Brain microvascular endothelial cell (primary cell): Measurements from ENCODE around the gene CTAGE9.
"Not testable (repeated sequence)": the region's sequence is repeated elsewhere in the genome, so short reads cannot be mapped to it uniquely, and the experiment has no call there.

Experiments used
- DNase-seq: peaks from one replicate; pipeline ENCODE4 v3.0.0-alpha.2; 2020
- H3K27ac ChIP-seq: fragments of 250-450 bp; sonication (Bioruptor Pico); 2 replicates; pipeline ENCODE4 v1.5.1; 2020; ENCODE audit warnings: mild to moderate bottlenecking, moderate library complexity
- H3K27me3 ChIP-seq: fragments of 250-450 bp; sonication (Bioruptor Pico); replicated peaks from 2 replicates; pipeline ENCODE4 v1.5.1; 2020; ENCODE audit warnings: mild to moderate bottlenecking
- H3K36me3 ChIP-seq: fragments of 250-450 bp; sonication (Bioruptor Pico); replicated peaks from 2 replicates; pipeline ENCODE4 v1.5.1; 2020; ENCODE audit warnings: mild to moderate bottlenecking
- H3K4me3 ChIP-seq: 2 replicates; pipeline ENCODE4 v1.5.1; 2011; ENCODE audit warnings: low read depth, mild to moderate bottlenecking, control low read depth, low read length, moderate library complexity
- in situ Hi-C: cut with HindIII; loops from 2 replicates; pipeline ENCODE4 v1.10.0; 2017; ENCODE audit warnings: low sequenced_read_pairs, low pct_ligation_motif_present
- TF ChIP-seq, protein P1 (sequence below): IDR thresholded peaks from 2 replicates; pipeline ENCODE4 v1.5.1; 2011; ENCODE audit warnings: low read depth, mild to moderate bottlenecking, moderate library complexity, low read length, control low read depth, inconsistent platforms; ENCODE audit errors: missing control alignments

CTAGE9 gene, protein sequence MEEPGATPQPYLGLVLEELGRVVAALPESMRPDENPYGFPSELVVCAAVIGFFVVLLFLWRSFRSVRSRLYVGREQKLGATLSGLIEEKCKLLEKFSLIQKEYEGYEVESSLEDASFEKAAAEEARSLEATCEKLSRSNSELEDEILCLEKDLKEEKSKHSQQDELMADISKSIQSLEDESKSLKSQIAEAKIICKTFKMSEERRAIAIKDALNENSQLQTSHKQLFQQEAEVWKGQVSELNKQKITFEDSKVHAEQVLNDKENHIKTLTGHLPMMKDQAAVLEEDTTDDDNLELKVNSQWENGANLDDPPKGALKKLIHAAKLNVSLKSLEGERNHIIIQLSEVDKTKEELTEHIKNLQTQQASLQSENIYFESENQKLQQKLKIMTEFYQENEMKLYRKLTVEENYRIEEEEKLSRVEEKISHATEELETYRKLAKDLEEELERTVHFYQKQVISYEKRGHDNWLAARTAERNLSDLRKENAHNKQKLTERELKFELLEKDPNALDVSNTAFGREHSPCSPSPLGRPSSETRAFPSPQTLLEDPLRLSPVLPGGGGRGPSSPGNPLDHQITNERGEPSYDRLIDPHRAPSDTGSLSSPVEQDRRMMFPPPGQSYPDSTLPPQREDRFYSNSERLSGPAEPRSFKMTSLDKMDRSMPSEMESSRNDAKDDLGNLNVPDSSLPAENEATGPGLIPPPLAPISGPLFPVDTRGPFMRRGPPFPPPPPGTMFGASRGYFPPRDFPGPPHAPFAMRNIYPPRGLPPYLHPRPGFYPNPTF

DNA sequence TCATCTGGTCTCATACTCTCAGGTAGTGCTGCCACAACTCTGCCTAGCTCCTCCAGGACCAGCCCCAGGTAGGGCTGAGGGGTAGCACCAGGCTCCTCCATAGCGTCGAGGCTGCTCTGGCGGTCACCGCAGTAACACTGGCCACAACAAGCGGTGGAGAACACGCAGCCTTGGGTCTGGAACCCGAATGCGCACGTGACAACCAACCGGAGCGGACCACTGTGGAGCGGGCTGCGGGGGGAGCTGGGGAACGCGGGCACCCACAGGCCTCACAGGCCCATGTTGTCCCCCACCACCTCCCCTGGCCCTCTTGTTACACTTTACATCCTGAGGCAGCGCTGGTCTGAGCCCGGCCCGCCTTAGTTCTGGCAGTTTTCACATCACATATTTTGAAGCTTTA lies at the start of gene CTAGE9:
Gene CTAGE9 (minus strand): TSS at position 101 of the 400 bp plus-strand sequence. CDS start 0 bp downstream, at position 101.
- H3K4me3 ChIP-seq, in situ Hi-C loops: not testable (repeated sequence)

DNA sequence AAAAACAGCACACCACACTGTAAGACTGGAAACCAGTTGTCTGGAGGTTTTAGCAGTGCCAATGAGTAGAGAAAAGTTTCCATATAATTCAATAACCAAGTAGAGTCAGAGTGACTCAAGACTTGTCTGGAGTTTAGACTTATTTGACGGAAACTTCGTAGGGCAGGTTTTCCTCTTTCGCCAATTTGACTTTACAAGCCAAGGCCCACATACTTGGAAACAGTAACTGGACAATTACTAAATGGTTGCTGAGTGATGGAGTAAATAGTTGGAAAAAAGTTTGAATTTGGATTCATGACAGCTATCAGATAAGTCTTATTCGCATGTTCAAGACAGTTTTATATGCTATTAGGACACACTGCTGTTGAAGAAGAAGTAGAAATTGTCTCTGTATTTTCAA lies 48.1 kb upstream of the CTAGE9 start:
- Histone ChIP-seq H3K27me3 (no peaks in the 10 kb centered on the region), H3K36me3 (no peaks in the 10 kb centered on the region), H3K4me3 (no peak overlapping the region), H3K27ac (no peak overlapping the region)
- no peak for DNase-seq
- TF ChIP-seq, protein P1, sequence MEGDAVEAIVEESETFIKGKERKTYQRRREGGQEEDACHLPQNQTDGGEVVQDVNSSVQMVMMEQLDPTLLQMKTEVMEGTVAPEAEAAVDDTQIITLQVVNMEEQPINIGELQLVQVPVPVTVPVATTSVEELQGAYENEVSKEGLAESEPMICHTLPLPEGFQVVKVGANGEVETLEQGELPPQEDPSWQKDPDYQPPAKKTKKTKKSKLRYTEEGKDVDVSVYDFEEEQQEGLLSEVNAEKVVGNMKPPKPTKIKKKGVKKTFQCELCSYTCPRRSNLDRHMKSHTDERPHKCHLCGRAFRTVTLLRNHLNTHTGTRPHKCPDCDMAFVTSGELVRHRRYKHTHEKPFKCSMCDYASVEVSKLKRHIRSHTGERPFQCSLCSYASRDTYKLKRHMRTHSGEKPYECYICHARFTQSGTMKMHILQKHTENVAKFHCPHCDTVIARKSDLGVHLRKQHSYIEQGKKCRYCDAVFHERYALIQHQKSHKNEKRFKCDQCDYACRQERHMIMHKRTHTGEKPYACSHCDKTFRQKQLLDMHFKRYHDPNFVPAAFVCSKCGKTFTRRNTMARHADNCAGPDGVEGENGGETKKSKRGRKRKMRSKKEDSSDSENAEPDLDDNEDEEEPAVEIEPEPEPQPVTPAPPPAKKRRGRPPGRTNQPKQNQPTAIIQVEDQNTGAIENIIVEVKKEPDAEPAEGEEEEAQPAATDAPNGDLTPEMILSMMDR, result no peak
- in situ Hi-C loops, result no loop called here

More for the DNA sequence above, at the start of gene CTAGE9:
- not testable (repeated sequence) for H3K36me3 ChIP-seq, H3K27ac ChIP-seq, H3K27me3 ChIP-seq, DNase-seq

DNA sequence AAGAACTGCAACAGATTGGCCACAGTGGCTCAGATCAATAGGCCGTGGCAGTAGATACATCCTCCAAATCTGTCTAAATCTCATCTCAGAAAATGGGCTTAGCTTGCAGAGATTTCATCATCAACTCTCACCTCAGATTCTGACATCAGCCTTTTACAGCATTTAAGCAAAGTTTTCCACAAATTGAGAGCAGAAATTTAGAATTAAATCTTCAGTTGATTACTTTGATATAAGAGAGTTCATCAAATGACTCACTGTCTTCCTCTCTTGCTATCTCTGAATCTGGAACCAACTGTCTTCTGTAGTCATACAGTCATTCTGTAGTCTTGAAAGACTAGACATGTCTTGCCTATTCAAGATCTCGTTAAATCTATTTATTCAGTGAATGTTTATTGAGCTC lies 45.2 kb upstream of the CTAGE9 start:
- H3K36me3 ChIP-seq, result no peaks in the 10 kb centered on the region
- H3K27me3 ChIP-seq, result no peaks in the 10 kb centered on the region
- H3K27ac ChIP-seq, result peak overlapping the region; percentile 52
- DNase-seq, result peak; percentile 31
- in situ Hi-C loops, result no loop called here
- TF ChIP-seq, protein P1, result no peak
- H3K4me3 ChIP-seq, result no peak overlapping the region

DNA sequence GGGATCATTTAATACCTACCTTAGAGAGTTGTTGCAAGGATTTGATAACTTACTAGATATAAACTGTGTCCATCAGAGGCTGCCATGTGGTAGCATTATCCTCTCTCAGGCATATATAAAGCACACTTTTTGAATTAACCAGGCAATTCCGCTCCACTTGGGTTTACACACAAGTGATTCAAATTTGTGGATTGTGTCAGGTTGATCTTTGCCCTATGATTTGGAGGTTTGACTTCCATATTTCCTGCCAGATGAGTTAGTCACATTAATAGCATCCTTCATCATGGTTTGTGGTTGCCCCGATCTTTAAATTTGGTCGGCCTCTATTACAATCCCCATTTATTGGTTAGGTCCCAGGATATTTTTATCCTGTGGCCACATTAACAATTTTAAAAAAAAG lies 44.8 kb upstream of the CTAGE9 start:
- no peak overlapping the region for H3K4me3 ChIP-seq
- peak overlapping the region; percentile 57 for H3K27ac ChIP-seq
- H3K36me3 ChIP-seq, result no peaks in the 10 kb centered on the region
- in situ Hi-C loops, result no loop called here
- DNase-seq, result peak; percentile 86
- no peaks in the 10 kb centered on the region for H3K27me3 ChIP-seq
- TF ChIP-seq, protein P1, result no peak

DNA sequence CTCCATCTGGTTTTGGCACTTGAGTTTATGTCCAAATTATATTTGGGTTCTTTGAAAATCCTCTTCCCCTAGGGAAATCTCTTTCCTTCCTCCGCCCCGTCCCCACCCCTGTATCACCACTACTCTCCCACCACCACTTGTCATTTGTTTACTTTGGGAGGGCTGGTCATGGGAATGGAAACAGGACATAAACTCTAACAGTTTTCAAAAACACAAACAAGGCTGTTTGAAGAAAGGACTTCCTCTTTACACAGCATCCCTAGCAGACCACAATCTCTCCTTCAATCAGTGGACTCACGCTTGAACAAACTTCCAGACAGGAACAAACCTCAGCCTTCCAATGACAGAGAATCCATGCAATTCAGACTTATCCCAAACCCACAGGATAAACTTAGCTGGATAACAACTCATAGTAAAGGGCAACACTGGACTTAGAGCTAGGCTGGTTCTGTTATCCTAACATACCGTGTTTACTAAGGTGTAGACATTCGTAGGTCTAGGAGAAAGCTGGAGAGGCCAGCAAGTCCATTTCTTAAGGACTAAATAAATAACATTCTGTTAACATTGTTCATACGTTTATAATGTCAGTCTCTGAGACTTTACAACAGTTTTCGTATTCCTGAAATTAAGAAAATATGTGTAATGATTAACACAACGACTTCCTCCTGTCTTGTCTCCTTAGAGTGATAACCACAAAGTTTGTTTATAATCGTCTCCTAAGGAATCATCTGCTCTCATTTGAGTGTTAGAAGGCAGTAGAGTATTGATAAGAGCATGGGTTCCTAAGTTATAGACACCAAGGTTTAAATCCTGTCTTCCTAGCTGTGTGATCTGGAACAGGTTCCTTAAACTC lies 44.1 kb upstream of the CTAGE9 start:
- DNase-seq, result peak; percentile 47
- peak overlapping the region; percentile 57 for H3K27ac ChIP-seq
- no peak overlapping the region for H3K4me3 ChIP-seq
- no peaks in the 10 kb centered on the region for H3K27me3 ChIP-seq
- in situ Hi-C loops, result no loop called here
- no peaks in the 10 kb centered on the region for H3K36me3 ChIP-seq
- TF ChIP-seq, protein P1, result no peak

DNA sequence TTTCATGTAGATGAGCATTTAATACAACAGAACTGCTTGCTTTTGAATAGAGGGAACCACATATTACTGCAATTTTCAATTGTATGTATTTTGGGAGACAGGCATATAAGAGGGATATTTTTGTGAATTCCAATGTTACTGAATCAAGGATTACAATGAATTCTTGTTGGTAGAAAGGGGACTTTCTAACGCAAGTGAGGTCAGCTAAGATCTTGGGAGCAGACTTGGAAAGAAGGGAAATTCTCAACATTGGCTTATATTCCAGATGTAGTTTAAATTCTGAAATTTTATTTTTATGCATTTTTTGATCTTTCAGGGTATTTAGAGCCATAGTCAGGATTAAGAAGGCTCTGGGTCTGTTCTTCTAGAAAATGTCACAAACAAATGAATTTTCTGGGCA lies 43.3 kb upstream of the CTAGE9 start:
- H3K4me3 ChIP-seq, result no peak overlapping the region
- in situ Hi-C loops, result no loop called here
- TF ChIP-seq, protein P1, result no peak
- peak overlapping the region; percentile 57 for H3K27ac ChIP-seq
- H3K27me3 ChIP-seq, result no peaks in the 10 kb centered on the region
- no peaks in the 10 kb centered on the region for H3K36me3 ChIP-seq
- peak; percentile 22 for DNase-seq

DNA sequence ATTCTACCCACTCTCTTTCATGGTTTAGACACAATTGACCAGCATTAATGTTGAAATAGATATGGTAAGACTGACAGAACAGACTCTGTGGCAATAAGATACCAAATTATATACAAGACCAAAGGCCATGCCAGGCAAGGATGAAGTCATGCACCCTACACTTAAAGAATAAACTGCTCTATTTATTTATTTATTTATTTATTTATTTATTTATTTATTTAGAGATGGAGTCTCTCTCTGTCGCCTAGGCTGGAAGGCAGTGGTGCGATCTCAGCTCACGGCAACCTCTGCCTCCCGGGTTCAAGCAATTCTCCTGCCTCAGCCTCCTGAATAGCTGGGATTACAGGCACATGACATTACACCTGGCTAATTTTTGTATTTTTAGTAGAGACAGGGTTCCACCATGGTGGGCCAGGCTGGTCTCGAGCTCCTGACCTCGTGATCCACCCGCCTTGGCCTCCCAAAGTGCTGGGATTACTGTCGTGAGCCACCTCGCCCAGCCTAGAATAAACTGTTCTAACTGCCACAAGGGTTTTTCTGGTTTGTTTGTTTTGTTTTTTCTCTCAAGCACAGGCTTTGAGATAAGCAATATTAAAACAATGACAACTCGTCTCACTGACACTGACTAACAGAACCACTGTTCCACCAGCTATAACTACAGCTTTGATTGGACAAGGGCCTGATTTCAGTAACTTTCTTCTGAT lies 40.3 kb upstream of the CTAGE9 start:
- H3K27me3 ChIP-seq, H3K4me3 ChIP-seq, H3K27ac ChIP-seq, in situ Hi-C loops, H3K36me3 ChIP-seq, DNase-seq: not testable (repeated sequence)
